NCI-H2081 treated with DMSO at 0.1 percent for 48 hours (cell line): Measurements from ENCODE around the gene HOXA3.

Experiments used
- DNase-seq: peaks from one replicate; lab custom pipeline; 2025; lab: John Stamatoyannopoulos, UW

Gene HOXA3

GRCh38 chr7:27128776-27129728, 23.3 kb downstream of the HOXA3 start:
- no peak for DNase-seq

- DNase-seq: no peak
These were observed 24.3 kb downstream of the HOXA3 start for GRCh38 chr7:27128034-27128433.

GRCh38 chr7:27126596-27127327, 25.6 kb downstream of the HOXA3 start:
- no peak for DNase-seq

- DNase-seq: no peak
These were observed 26.4 kb downstream of the HOXA3 start for GRCh38 chr7:27125986-27126394.

- DNase-seq: no peak
These were observed 27.3 kb downstream of the HOXA3 start for GRCh38 chr7:27124902-27125689.

- DNase-seq: no peak
These were observed 28.1 kb downstream of the HOXA3 start for GRCh38 chr7:27124096-27124901.

- no peak for DNase-seq
These were observed 28.8 kb downstream of the HOXA3 start for GRCh38 chr7:27123477-27124053.

- DNase-seq: no peak
These were observed 29.3 kb downstream of the HOXA3 start for GRCh38 chr7:27123007-27123476.

- DNase-seq: no peak
These were observed 30.1 kb downstream of the HOXA3 start for GRCh38 chr7:27122077-27122910.

- DNase-seq: no peak
These were observed 30.7 kb downstream of the HOXA3 start for GRCh38 chr7:27121684-27122076.

GRCh38 chr7:27119412-27119911, 32.9 kb downstream of the HOXA3 start:
- no peak for DNase-seq

GRCh38 chr7:27118580-27118979, 33.8 kb downstream of the HOXA3 start:
- DNase-seq: no peak

GRCh38 chr7:27117887-27118491, 34.4 kb downstream of the HOXA3 start:
- DNase-seq: no peak

GRCh38 chr7:27116962-27117886, 35.2 kb downstream of the HOXA3 start:
- DNase-seq: no peak

GRCh38 chr7:27116031-27116961, 36.1 kb downstream of the HOXA3 start:
- DNase-seq: no peak

- no peak for DNase-seq
These were observed 37.0 kb downstream of the HOXA3 start for GRCh38 chr7:27115221-27116026.
